ENCODE data around the gene TERB2.
"Not testable (repeated sequence)": the region's sequence is repeated elsewhere in the genome, so short reads cannot be mapped to it uniquely, and the experiment has no call there.

- not testable (repeated sequence) for TF ChIP-seq POLR2A, CTCF (IDR thresholded peaks at IDR 0.05)
Measured at GRCh38 chr15:44928658-44929057, 27.8 kb upstream of the TERB2 start.

Measured in tibial nerve (tissue), 3 donors.